HS-5 (cell line): Measurements from ENCODE around the gene MAP3K19.
"Not testable (repeated sequence)": the region's sequence is repeated elsewhere in the genome, so short reads cannot be mapped to it uniquely, and the experiment has no call there.

Experiments used
- DNase-seq: peaks from one replicate; pipeline ENCODE4 v3.0.0-alpha.2; 2012; ENCODE audit warnings: low read depth

MAP3K19 gene

DNA sequence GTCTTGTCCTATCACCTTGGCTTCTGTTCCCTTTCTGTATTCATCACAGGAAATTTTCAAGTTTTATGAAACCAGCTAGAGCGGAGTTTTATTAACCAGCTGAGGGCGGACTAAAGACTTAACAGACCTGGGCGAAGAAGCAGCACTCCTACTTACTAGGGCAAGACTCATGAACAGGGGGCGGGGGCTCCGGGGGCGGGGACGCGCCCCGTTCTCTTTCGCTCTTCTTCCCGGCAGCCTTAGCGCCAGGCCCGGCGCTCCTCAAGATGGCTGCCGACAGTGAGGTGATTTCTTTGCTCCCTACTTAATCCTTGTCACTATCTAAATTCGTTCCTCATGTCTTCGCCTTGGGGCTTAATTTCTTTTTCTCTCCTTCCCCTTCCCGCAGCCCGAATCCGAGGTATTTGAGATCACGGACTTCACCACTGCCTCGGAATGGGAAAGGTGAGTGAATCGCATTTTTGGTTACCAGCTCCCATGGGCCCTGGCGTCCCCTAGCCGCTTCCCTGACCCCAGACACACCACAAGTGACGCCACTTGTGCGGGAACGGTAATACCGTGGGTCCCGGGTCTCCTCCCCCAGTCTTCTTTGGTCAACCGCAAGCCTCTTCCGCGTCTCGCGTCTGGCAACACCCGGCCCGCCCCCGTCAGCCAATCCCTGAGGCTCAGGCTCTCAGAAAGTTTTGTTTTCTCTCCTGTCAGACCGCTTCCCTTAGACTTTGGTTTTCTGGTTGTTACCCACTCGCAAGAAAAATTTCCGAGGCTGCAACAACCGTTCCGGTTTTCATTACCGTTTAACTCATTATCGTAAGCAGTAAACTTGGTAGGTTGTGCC lies 5.0 kb upstream of the MAP3K19 start, which contains the start of gene RAB3GAP1:
Gene RAB3GAP1 (plus strand): TSS at position 251 of the 835 bp plus-strand sequence. CDS start 16 bp downstream, at position 267.
- peak; percentile 39 for DNase-seq

DNA sequence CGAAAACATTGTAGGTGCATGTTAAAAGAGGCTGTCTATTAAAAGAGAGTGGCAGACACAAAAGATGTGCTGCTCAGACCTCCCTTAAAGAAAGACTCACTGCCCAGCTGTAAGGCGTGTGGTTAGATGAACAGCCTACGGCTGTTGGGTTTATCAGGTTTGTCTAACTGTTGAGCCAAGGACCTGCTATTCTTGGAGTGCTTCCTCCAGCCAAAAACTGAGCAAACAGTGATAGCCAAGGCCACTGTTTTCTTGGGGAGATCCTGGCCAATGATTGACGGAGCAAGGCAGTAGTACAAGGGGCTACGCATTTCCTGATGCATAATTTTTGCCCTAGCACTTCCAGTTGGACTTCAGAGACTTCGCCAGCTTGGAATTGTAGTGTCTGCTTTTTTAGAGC lies 3.4 kb upstream of the MAP3K19 start:
- no peak for DNase-seq

DNA sequence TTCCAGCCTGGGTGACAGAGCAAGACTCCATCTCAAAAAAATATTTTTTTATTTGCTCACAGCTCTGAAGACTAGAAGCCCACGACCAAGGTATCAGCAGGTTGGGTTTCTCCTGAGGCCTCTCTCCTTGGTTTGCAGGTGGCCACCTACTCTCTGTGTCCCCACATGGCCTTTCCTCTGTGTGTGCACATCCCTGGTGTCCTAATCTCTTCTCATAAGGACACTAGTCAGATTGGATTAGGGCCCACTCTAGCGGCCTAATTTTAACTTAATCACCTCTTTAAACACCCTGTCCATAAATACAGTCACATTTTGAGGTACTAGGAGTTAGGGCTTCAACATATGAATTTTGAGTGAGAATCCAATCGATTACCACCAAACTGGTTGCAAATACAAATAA lies 2.9 kb upstream of the MAP3K19 start:
- DNase-seq, result no peak

DNA sequence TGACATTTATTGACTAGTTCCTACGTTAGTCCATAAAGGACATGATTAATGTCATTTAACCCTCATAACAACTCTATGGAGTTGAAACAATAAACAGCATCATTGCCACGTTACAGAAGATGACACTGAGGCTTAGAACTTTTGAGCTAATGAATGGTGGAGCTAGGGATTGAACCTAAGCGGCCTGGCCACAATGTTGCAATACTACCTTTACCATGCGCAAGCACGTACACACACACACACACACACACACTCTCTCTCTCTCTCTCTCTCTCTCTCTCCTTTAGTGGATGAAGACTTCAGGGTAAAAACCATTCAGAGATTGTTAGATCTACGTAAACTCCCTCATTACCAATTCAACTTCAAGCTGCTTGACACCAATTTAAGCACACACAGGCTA lies 875 bp upstream of the MAP3K19 start:
- DNase-seq, result no peak

DNA sequence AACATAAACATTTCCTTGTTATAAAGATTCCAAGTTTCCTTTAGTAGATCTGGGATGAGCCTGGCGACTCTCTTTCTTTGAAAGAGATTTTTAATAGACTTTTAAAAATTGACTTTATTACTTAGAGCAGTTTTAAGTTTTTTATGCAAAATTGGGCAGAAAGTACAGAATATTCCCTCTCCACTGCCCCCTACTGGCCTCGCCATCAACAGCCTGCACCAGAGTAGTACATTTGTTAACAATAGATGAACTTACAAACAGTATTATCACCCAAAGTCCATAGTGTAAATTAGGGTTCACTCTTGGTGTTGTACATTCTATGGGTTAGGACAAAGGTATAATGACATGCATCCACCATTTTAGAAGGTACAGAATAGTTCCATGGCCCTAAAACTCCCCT lies 3.9 kb downstream of the MAP3K19 start:
- DNase-seq, result no peak

DNA sequence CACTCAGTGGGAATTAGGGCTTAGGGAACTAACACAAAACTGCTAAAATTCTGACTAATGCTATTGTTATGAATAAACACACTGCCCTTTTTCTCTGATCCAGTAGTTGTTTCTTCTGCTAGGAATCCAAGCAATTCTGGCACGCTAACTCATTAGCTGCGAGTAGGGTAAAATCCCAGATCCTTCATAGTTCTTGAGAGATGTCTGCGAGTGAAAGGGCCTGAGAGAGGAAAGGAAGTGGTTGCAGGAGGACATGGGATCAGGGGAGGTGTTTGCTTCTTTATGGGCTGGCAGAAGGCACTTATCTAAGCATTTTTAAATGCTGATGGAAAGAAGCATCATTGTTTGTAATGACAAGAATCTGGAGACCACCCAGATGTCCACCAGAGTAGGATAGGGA lies 9.4 kb downstream of the MAP3K19 start:
- no peak for DNase-seq

DNA sequence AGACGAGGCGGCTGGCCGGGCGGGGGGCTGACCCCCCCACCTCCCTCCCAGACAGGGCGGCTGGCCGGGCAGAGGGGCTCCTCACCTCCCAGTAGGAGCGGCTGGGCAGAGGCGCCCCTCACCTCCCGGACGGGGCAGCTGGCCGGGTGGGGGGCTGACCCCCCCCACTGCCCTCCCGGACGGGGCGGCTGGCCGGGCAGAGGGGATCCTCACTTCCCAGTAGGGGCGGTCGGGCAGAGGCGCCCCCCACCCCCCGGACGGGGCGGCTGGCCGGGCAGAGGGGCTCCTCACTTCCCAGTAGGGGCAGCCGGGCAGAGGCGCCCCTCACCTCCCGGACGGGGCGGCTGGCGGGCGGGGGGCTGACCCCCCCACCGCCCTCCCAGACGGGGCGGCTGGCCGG lies 14.0 kb downstream of the MAP3K19 start:
- not testable (repeated sequence) for DNase-seq

DNA sequence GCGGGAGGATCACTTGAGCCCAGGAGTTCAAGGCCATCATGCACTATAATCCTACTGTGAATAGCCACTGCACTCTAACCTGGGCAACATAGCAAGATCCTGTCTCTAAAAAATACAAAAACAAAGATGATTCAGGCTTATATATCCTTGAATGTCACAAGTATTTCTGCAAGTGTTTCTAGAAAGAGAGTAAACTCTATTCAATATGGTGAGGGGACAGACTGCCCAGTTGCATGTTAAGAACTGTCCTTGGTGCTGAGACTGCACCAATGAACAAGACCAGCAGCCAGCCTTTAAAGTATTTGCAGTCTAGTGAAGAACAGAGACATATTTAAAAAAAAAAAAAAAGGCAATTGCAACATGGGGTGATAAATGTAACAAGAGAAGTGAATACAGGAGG lies 16.4 kb downstream of the MAP3K19 start:
- DNase-seq, result no peak

DNA sequence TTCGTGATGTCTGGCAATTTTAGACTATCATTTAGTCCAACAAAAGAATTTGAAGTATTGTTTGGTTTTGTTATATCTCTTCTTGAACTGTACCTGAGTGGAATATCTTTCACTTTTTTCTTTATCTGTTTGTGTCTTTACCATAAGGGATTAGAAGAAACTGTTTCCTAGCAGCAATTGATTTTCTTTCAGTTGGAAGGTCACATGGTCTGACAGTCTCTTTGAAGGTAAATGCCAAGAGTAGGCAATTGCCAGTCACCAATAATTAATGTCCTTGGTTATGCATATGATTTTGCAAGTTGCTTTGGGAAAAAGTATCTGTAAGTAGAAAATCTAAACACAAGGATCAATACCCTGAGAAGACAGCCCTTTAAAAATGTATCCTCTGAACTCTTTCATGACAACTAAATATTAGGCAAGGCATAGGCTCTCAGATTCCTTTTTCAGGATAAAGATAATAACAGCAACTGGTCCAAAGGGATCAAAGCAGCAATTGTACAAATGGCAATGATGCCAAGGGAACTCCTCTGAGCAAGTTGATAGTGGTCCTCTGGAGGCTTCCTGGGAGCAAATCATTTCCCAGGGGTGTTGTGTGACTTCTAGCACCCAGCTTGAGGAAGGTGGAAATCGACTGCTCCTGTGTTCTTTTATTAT lies 17.6 kb downstream of the MAP3K19 start:
- DNase-seq, result no peak

DNA sequence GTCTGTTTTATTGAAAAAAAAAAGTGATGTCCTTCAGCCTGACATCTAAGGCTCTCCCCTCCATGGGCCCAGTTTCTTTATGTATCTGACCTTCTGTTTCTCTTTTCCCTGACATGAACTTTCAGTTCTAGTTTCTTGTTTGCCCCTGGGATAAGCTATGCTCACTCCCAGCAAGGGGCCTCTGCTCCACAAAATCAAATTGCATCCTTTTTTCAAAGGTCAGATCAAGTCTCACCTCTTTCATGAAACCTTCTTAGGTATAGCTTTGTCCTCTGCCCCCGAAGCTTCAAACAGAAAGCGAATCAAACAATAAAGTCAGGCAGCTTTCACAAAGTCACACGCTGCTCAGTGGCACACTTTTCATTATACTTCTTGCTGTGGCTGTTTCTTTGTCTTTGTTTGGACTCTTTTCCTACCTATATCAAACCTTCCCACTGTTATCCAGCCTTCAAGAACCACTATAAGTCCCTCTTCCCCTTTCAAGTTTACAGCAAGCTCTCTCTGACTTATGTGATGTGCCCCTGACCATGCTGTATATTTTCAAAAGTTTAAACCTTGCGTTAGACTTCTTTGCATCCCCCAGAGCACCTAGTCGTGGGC lies 23.3 kb downstream of the MAP3K19 start:
- no peak for DNase-seq

DNA sequence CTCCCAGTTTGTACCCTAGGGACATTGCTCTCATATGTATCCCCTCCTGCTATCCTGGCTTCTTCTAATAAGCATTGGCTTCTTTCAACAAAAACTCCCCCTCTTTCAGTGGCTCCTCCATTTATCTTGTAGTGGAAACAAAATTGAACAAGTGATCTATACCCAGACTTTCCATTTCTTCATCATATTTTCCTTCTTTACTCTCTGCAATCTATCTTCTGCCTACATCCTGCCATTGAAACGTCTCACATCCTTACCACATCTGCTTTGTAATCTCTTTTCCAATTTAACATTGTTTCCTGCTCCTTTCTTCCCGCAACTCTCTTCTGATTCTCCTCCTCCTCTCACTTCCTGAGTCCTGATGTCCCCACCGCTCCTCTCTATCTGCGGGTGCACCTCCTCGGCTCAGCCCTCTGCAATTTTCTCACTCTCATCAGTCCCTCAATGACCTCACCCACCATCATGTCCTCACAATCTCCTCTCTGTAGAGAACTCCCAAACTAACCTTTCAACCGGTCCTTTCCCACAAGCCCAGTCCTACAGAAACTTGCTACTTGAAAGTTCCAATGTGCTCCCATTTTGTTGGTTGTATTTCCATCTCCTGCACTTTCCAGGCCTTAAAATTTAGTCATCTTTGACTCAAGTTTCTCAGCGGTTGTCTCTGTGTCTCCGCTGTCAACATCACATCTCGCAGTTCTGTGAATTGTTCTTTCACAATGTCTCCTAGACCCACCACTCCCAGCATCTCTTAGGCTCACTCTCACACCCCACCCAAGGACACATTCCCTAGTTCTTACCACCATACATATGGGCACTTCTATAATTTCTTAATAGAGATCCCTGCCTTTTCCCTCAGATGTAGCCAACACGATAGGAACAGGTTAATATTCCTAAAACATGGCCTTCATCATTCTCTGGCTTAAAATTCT lies 24.0 kb downstream of the MAP3K19 start:
- DNase-seq, result no peak

DNA sequence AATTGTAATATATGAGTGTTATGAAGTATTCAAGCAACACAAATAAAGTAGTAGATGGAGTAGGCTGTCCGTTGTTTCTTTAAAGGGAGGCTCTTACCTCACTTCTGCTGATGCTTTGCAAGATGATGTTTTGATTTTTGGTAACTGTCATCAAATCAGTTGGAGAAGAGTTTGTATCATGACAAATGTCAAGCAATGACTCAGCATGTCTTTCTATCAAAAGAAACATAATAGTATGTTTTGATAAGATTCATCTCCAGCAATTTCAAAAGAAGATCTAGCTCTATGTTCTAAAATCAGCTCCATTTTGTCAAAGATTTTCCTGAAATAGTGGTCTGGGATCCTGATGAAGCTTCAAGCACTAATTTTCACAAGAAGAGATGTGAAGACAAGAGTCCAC lies 25.6 kb downstream of the MAP3K19 start:
- DNase-seq, result no peak

DNA sequence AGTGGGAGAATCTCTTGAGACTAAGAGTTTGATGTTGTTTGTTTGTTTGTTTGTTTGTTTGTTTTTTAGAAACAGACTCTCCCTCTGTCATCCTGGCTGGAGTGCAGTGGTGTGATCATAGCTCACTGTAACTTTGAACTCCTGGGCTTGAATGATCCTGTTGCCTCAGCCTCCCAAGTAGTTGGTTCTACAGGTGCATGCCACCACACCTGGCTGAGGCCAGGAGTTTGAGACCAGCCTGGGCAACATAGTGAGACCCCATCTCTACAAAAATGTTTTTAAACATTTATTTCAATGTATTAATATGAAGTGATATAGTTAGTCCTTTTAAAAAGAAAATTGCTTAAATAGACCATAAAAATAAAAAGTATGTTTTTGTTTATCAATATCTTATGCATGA lies 35.6 kb downstream of the MAP3K19 start:
- no peak for DNase-seq

DNA sequence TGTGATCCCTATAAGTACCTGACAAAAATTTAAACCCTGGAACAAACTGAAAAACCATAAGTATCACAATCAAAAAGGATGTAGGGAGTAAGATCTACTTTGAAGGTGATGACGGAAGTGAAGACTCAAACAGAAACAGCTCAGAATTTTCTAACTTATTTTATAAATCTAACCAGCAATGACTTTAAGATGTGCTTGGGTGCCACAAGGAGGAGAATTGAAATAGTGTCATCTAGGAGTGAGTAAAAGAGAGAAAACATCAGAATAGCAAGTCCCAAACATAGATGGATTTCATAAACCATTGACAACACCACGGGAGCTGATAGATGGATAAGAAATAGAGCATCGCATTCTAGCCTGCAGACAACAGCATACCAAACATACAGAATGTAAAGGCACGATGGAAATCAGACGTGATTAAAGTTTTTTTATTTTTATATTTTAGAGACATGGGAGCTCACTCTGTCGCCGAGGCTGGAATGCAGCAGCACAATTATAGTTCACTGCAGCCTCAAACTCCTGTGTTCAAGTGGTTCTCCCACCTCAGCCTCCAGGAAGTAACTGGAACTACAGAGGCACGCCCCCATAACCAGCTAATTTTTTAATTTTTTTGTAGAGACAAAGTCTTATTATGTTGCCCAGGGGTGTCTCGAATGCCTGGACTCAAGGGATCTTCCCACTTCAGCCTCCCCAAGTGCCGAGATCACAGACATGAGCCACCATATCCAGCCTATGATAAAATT lies 36.9 kb downstream of the MAP3K19 start:
- no peak for DNase-seq

DNA sequence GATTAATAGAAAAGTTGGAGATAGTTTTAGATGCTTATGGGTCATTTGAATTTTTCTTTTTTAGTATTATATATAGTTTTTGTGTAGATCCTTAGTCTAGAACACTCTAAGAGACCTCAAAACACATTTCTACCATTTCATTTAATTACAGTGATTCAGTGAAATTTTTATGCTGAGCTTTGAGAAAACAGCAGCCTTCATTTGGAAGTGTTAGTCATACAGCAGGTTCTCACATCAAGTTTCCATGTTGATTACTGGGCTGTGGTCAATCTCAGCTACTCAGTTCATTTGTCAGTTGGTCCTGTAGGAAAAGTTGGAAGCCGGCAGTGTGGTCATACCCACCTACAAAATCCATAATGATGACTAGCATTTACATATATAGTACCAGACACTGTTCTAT lies 37.9 kb downstream of the MAP3K19 start:
- no peak for DNase-seq

DNA sequence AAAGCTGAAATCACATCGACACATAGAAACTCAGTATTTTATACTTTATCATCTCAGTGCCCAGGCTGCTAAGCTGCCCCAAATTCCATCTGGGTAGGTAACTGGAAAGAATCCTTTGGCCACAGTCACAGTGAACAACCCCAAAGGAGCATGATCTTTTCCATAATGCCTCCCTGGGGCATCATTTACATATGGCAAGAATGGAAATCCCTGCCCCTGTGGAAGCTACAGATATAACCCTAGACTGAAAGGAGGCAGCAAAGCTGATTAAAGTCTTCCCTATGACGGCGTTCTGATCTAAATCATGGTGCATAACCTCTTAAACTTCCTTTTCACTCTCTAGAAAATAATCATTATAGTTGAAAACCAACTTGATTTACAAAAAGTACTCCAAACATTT lies 41.5 kb downstream of the MAP3K19 start:
- no peak for DNase-seq

DNA sequence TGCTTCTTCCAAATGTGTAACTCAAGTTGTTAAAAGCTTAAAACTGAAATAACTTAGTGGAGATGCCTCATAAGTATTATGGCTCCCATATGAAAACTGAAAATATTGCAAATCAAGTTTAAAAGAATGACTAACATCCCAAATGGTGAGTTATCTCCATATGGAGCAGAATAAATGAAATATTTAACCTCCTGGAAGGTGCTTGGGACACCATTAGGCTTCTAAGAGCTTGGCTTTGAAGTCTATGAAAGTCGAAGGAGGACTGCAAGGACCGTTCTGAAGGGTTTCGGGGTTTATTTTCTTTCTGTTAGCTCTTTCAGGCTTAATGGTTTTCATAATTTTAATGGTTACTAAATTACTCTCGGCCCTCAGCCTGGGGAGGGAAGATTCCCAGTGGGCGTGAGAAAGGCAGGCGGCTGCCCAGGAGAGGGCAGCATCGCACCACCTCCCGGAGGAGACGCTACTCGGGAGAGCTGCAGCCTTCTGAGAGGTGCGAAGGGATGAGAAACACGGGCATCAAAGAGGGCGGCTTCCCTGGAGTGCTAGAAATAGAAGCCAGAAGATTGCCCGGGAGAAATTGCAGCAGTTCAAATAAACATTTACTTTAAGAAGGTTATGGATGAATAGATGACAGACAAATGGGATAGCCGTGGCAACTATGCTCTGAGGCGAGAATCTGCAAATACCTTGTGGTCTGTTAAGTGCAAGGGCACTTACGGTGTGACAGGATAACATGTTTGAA lies 43.1 kb downstream of the MAP3K19 start:
- peak; percentile 38 for DNase-seq

DNA sequence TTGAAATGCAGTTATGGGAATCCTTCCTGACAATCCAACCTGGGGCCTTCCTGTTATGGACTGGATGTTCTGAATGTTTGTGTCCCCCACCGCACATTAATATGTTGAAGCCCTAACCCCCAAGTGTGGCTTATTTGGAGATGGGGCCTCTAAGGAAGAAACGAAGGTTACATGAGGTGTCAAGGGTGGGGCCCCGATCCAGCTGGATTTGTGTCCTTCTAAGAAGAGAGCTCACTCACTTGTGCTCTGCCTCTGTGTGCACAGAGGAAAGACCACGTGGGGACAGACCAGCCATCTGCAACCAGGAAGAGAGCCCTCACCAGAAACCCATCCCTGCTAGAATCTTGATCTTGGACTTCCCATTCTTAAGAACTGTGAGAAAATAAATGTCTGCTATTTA lies 44.4 kb downstream of the MAP3K19 start:
- DNase-seq, result no peak

DNA sequence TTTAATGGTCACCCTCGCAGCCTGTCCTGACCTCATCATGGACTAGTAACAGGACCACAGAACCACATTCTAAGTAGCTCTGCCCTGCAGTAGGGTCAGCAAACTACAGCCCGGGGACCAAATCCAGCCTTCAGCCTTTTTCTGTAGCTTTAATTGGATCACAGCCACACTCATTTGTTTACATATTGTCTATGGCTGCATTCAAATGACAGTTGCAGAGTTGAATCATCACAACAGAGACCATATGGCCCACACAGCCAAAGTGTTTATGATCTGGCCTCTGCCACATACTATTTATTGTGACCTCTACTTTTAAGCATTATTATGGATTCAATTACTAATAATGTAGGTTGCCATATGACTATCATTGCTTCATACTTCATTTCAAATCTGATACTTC lies 47.7 kb downstream of the MAP3K19 start:
- DNase-seq, result no peak

DNA sequence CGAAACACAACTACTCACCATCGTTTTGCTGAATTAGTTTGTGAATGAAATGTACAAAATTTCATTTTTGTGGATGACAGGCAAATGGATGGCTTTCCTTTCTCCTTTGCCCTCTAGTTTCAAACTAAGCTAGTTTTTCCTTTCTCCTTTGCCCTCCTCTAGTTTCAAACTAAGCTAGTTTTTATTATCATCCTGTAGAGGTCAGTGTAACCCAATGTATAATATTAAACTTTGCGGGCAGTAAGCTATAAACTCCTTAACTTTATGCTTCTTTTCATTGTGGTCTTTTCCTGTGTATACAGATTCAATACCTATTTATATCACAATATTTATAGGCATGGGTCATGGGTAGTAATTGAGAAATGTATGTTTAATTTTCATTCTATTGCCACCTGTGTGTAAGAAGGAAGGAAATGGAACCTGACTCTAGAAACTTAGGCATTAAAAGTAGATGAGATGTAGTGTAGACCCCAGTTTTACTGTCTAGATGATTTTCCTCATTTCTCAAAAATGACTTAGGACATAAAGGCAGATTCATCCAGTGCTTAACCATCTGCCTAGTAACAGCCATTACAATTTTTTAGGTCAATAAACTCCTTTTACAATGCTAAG lies 58.1 kb downstream of the MAP3K19 start:
- DNase-seq, result no peak
